ENCODE data around the gene BCL2L2. TPM values are rescaled to one million over a fixed set of nuclear protein-coding genes. Genes with fewer than 3 reads are reported as not detected.
A peak's percentile ranks its signal among the peaks of the same experiment; 100 is the strongest.

Gene BCL2L2
- total and polyA plus RNA-seq, 3 donors from 2014 or later, result 46.8 to 85.1 (median 78.0) TPM

DNA sequence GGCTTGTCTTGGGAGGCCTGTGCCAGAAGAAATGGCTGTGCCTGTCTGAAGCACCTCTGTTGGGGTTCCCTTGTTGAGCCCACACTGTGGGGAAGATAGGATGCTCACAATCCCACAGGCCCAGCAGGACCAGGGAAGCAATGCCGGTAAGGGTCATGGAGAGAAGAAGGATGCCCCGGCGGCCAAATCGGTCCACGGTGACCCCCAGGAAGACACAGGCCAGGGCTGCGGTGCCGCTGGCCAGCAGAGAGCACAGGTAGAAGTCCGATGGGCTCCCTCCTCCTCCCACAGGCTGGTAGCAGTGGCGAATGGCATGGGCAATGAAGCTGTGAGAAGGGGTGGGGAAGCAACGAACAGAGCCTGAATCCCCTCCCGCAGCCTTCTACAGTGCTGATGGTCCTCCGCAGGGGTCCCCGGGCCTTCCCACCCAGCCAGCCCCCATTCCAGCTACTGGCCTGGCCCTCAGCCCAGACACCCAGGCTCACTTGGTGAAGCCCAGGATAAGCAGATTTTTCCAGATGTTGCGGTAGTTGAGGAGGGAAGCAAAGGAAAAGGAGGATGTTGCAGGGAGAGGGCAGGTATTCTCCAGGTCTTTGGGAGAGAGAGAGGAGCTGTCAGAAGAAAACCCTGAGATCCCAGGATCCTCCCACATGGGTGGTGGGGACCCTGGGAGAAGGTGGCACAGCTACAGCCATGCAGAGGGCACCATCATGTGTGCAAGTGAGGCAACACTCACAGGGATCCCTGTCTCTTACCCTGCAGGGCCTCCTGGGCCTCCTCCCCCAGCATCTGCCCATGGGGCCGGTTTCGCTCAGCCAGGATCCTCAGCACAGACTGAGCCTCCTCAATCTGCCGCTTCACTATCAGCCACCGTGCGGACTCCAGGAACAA is 41.0 kb downstream of the BCL2L2 start:
- no peaks in the 10 kb centered on the region for H3K27me3 ChIP-seq
- TF ChIP-seq, protein P1, sequence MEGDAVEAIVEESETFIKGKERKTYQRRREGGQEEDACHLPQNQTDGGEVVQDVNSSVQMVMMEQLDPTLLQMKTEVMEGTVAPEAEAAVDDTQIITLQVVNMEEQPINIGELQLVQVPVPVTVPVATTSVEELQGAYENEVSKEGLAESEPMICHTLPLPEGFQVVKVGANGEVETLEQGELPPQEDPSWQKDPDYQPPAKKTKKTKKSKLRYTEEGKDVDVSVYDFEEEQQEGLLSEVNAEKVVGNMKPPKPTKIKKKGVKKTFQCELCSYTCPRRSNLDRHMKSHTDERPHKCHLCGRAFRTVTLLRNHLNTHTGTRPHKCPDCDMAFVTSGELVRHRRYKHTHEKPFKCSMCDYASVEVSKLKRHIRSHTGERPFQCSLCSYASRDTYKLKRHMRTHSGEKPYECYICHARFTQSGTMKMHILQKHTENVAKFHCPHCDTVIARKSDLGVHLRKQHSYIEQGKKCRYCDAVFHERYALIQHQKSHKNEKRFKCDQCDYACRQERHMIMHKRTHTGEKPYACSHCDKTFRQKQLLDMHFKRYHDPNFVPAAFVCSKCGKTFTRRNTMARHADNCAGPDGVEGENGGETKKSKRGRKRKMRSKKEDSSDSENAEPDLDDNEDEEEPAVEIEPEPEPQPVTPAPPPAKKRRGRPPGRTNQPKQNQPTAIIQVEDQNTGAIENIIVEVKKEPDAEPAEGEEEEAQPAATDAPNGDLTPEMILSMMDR (IDR thresholded peaks at IDR 0.05), result no peak
- no peak for TF ChIP-seq POLR2A (IDR thresholded peaks at IDR 0.05)
- H3K4me3 ChIP-seq, result no peak overlapping the region
- 92% methylated on average over 15 to 19 of the region's 19 CpGs for WGBS, 2 donors
- no peaks in the 10 kb centered on the region for H3K36me3 ChIP-seq (ENCODE audit: low read depth, missing control alignments)
- intact Hi-C loops (cut with DNase I; ENCODE audit: low total_unique reads), result no loop called here
- DNase-seq, result no peak
- H3K4me1 ChIP-seq, result peaks cover 5% of the 10 kb centered on the region
- H3K9me3 ChIP-seq, result no peaks in the 10 kb centered on the region
- H3K27ac ChIP-seq, result no peak overlapping the region

DNA sequence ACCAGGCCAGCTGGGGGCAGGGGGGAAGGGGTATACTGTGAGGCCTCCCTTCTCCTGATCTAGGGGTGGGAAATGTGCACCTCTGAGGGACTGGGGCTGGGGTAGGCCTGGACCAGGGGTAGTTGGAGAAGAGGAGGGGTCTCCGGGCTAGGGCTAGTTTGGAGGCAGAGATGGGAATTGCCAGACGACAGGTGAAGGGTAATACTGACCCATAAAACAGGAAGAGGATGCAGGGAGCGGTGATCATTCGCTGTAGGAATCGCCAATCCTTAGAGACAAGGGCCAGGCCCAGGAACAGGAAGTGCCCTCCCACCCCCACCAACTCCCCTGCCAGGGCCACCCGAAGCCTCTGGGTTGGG is 41.6 kb downstream of the BCL2L2 start:
- 86 to 89% methylated on average over 6 of the region's 6 CpGs for WGBS, 2 donors
- TF ChIP-seq, protein P1 (IDR thresholded peaks at IDR 0.05), result no peak
- TF ChIP-seq POLR2A (IDR thresholded peaks at IDR 0.05), result no peak
- Histone ChIP-seq H3K27ac (no peak overlapping the region), H3K36me3 (ENCODE audit: low read depth, missing control alignments) (no peaks in the 10 kb centered on the region), H3K4me3 (no peak overlapping the region), H3K27me3 (no peaks in the 10 kb centered on the region), H3K9me3 (no peaks in the 10 kb centered on the region), H3K4me1 (peaks cover 5% of the 10 kb centered on the region)
- no peak for DNase-seq
- intact Hi-C loops (cut with DNase I; ENCODE audit: low total_unique reads), result no loop called here

GRCh38 chr14:23349156-23349845 is 42.7 kb downstream of the BCL2L2 start:
- Histone ChIP-seq H3K4me1 (peaks cover 5% of the 10 kb centered on the region), H3K27ac (no peak overlapping the region), H3K36me3 (ENCODE audit: low read depth, missing control alignments) (no peaks in the 10 kb centered on the region), H3K27me3 (no peaks in the 10 kb centered on the region), H3K4me3 (no peak overlapping the region), H3K9me3 (no peaks in the 10 kb centered on the region)
- no peak for DNase-seq
- TF ChIP-seq POLR2A (IDR thresholded peaks at IDR 0.05), result no peak
- TF ChIP-seq, protein P1 (IDR thresholded peaks at IDR 0.05), result no peak
- intact Hi-C loops (cut with DNase I; ENCODE audit: low total_unique reads), result no loop called here
- WGBS, 2 donors, result 72 to 84% methylated on average over 4 to 8 of the region's 8 CpGs

GRCh38 chr14:23351681-23352505 is 45.3 kb downstream of the BCL2L2 start:
- DNase-seq, result no peak
- no peaks in the 10 kb centered on the region for H3K9me3 ChIP-seq
- H3K27me3 ChIP-seq, result no peaks in the 10 kb centered on the region
- H3K4me1 ChIP-seq, result peaks cover 5% of the 10 kb centered on the region
- TF ChIP-seq, protein P1 (IDR thresholded peaks at IDR 0.05), result no peak
- no peak for TF ChIP-seq POLR2A (IDR thresholded peaks at IDR 0.05)
- peak overlapping the region in 1 of 2 donors; percentile 29 for H3K27ac ChIP-seq
- 19 to 27% methylated on average over 9 to 59 of the region's 61 CpGs for WGBS, 2 donors
- peak overlapping the region; percentile 45 to 58 for H3K4me3 ChIP-seq
- intact Hi-C loops (cut with DNase I; ENCODE audit: low total_unique reads), result no loop called here
- H3K36me3 ChIP-seq (ENCODE audit: low read depth, missing control alignments), result no peaks in the 10 kb centered on the region
